ENCODE measurements around the gene UBE3C.

- no peak for TF ChIP-seq CTCF (IDR thresholded peaks at IDR 0.05)
- TF ChIP-seq POLR2AphosphoS5 (IDR thresholded peaks at IDR 0.05), result no peak
- TF ChIP-seq POLR2A (IDR thresholded peaks at IDR 0.05), result no peak
- no peak for TF ChIP-seq EP300 (IDR thresholded peaks at IDR 0.05)
These were observed 137.4 kb downstream of the UBE3C start for GRCh38 chr7:157276091-157276561.

Measured in upper lobe of left lung (tissue), 4 donors.